H1 (cell line): ENCODE data around the gene DENND1A. TPM values are rescaled to one million over a fixed set of nuclear protein-coding genes. Genes with fewer than 3 reads are reported as not detected.

Source experiments
- CTCF ChIA-PET: fragments of 300-600 bp; sonication (Branson Sonifier 250); formaldehyde crosslinking; loops from one replicate; lab custom pipeline; 2021; ENCODE audit not compliant: partially characterized antibody; lab: Charles Lee
- POLR2A ChIA-PET: fragments of 300-600 bp; sonication (Branson Sonifier 250); formaldehyde crosslinking; loops from one replicate; lab custom pipeline; 2021; ENCODE audit warnings: inconsistent platforms; ENCODE audit not compliant: partially characterized antibody; lab: Charles Lee
- DNase-seq, 2 experiments: peaks; one replicate each; pipeline versions ENCODE4 v3.0.0 to v3.0.0-alpha.2; 2010 to 2022; ENCODE audit warnings: low spot score in 2 of 2, low read depth in 1 of 2, mixed read lengths in 1 of 2
- FAIRE-seq: peaks from 2 replicates; lab custom pipeline; 2011; peaks lifted over from hg19 to GRCh38; lab: Jason Lieb, UNC
- H2AFZ ChIP-seq: 2 replicates; pipeline ENCODE4 v1.8.1; 2012; ENCODE audit warnings: low read length, inconsistent platforms
- H2AK5ac ChIP-seq: 2 replicates; pipeline ENCODE4 v1.6.1; 2013; ENCODE audit warnings: low read depth, low read length
- H2BK120ac ChIP-seq: replicated peaks from 2 replicates; pipeline ENCODE3; 2013; ENCODE audit warnings: low read depth, low read length, inconsistent platforms
- H2BK12ac ChIP-seq: 2 replicates; pipeline ENCODE4 v1.6.1; 2013; ENCODE audit warnings: low read depth, low read length
- H2BK15ac ChIP-seq: 2 replicates; pipeline ENCODE4 v1.6.1; 2013; ENCODE audit warnings: low read length
- H2BK20ac ChIP-seq: 2 replicates; pipeline ENCODE4 v1.6.1; 2013; ENCODE audit warnings: low read length
- H2BK5ac ChIP-seq: 2 replicates; pipeline ENCODE4 v1.6.1; 2013; ENCODE audit warnings: low read depth, low read length
- H3K14ac ChIP-seq: 2 replicates; pipeline ENCODE4 v1.6.1; 2013; ENCODE audit warnings: inconsistent platforms; ENCODE audit not compliant: insufficient read length
- H3K18ac ChIP-seq: 2 replicates; pipeline ENCODE4 v1.6.1; 2013; ENCODE audit warnings: low read length; ENCODE audit errors: extremely low read depth
- H3K23ac ChIP-seq: 2 replicates; pipeline ENCODE4 v1.6.1; 2013; ENCODE audit warnings: inconsistent platforms; ENCODE audit not compliant: insufficient read length
- H3K23me2 ChIP-seq: 2 replicates; pipeline ENCODE4 v1.6.1; 2013; ENCODE audit warnings: low read depth, low read length
- H3K27ac ChIP-seq: 2 replicates; pipeline ENCODE4 v1.6.1; 2011; ENCODE audit warnings: low read depth, low read length, inconsistent platforms
- H3K27me3 ChIP-seq, 4 experiments: replicated peaks in 1 of 4; 1 replicate in 1 of 4; 2 replicates in 3 of 4; pipeline versions ENCODE4 v1.6.1 to v1.8.1; 2011 to 2013; ENCODE audit warnings: low read length in 3 of 4, mild to moderate bottlenecking in 3 of 4, inconsistent platforms in 2 of 4, mixed read lengths in 2 of 4, moderate library complexity in 1 of 4; ENCODE audit not compliant: control insufficient read depth in 3 of 4, insufficient read depth in 3 of 4; ENCODE audit errors: extremely low read depth in 1 of 4
- H3K36me3 ChIP-seq, 4 experiments: 2 replicates each; pipeline versions ENCODE4 v1.6.1 to v1.8.1; 2011 to 2013; ENCODE audit warnings: mild to moderate bottlenecking in 4 of 4, low read length in 3 of 4, moderate library complexity in 2 of 4, control low read depth in 1 of 4, inconsistent platforms in 1 of 4; ENCODE audit not compliant: insufficient read depth in 4 of 4, control insufficient read depth in 2 of 4
- H3K4ac ChIP-seq: replicated peaks from 2 replicates; pipeline ENCODE3; 2013; ENCODE audit warnings: low read length, low read depth, mixed read lengths, inconsistent platforms; ENCODE audit not compliant: insufficient read length
- H3K4me1 ChIP-seq, 4 experiments: replicated peaks in 1 of 4; 1 replicate in 1 of 4; 2 replicates in 3 of 4; pipeline versions ENCODE4 v1.6.1 to v1.8.1; 2011 to 2013; ENCODE audit warnings: low read length in 3 of 4, inconsistent platforms in 2 of 4, mixed read lengths in 1 of 4; ENCODE audit not compliant: insufficient read depth in 4 of 4, control insufficient read depth in 3 of 4
- H3K4me2 ChIP-seq, 2 experiments: 2 replicates each; pipeline versions ENCODE4 v1.6.1 to v1.8.1; 2011 to 2013; ENCODE audit warnings: low read depth in 2 of 2, low read length in 2 of 2, control low read depth in 1 of 2, inconsistent platforms in 1 of 2, mild to moderate bottlenecking in 1 of 2; ENCODE audit not compliant: insufficient read depth in 1 of 2
- H3K4me3 ChIP-seq, 4 experiments: fragments of 200-600, 300-600 bp in 1 of 4; sonication (generic), shearing (Covaris generic), sonication (Bioruptor Twin) in 1 of 4; 2 replicates each; pipeline versions ENCODE4 v1.5.1 to v1.8.1; 2011 to 2016; ENCODE audit warnings: low read length in 4 of 4, low read depth in 3 of 4, control low read depth in 2 of 4, inconsistent platforms in 2 of 4, mild to moderate bottlenecking in 2 of 4, mixed read lengths in 1 of 4, moderate library complexity in 1 of 4; ENCODE audit not compliant: insufficient read depth in 2 of 4; ENCODE audit errors: extremely low read depth in 1 of 4
- H3K56ac ChIP-seq: replicated peaks from 2 replicates; pipeline ENCODE3; 2013; ENCODE audit warnings: low read depth, mild to moderate bottlenecking, mixed read lengths, low read length, inconsistent platforms; ENCODE audit not compliant: insufficient read length
- H3K79me1 ChIP-seq: 2 replicates; pipeline ENCODE4 v1.6.1; 2013; ENCODE audit warnings: low read depth, low read length, control low read depth
- H3K79me2 ChIP-seq, 2 experiments: 2 replicates each; pipeline versions ENCODE4 v1.6.1 to v1.8.1; 2012 to 2013; ENCODE audit warnings: low read length in 2 of 2, mild to moderate bottlenecking in 2 of 2, inconsistent platforms in 1 of 2; ENCODE audit not compliant: insufficient read depth in 2 of 2, control insufficient read depth in 1 of 2
- H3K9ac ChIP-seq, 4 experiments: replicated peaks in 1 of 4; 1 replicate in 1 of 4; 2 replicates in 3 of 4; pipeline versions ENCODE4 v1.6.1 to v1.8.1; 2011 to 2013; ENCODE audit warnings: low read depth in 3 of 4, low read length in 3 of 4, control low read depth in 2 of 4, mild to moderate bottlenecking in 2 of 4, moderate library complexity in 2 of 4, inconsistent platforms in 1 of 4; ENCODE audit errors: extremely low read depth in 1 of 4
- H3K9me3 ChIP-seq, 2 experiments: 2 replicates each; pipeline versions ENCODE4 v1.6.1 to v1.8.1; 2012 to 2013; ENCODE audit warnings: mild to moderate bottlenecking in 2 of 2, moderate library complexity in 2 of 2, control low read depth in 1 of 2, inconsistent platforms in 1 of 2, low read depth in 1 of 2, low read length in 1 of 2, mixed read lengths in 1 of 2; ENCODE audit not compliant: insufficient read depth in 2 of 2
- H4K20me1 ChIP-seq, 2 experiments: replicated peaks in 1 of 2; 2 replicates each; pipeline versions ENCODE3 to v1.8.1; 2011 to 2013; ENCODE audit warnings: inconsistent platforms in 2 of 2, low read length in 2 of 2, mild to moderate bottlenecking in 1 of 2; ENCODE audit not compliant: insufficient read depth in 2 of 2, control insufficient read depth in 1 of 2
- H4K5ac ChIP-seq: 2 replicates; pipeline ENCODE4 v1.6.1; 2013; ENCODE audit warnings: low read length, low read depth, mixed read lengths, inconsistent platforms; ENCODE audit not compliant: insufficient read length
- H4K8ac ChIP-seq: 2 replicates; pipeline ENCODE4 v1.8.0; 2013; ENCODE audit warnings: mild to moderate bottlenecking, moderate library complexity, low read length, inconsistent platforms; ENCODE audit not compliant: insufficient read depth; ENCODE audit errors: extremely low read depth
- H4K91ac ChIP-seq: replicated peaks from 2 replicates; pipeline ENCODE3; 2013; ENCODE audit warnings: low read length, mixed read lengths, inconsistent platforms; ENCODE audit not compliant: insufficient read length
- CTBP2 ChIP-seq: IDR thresholded peaks from 2 replicates; pipeline ENCODE4 v1.7.0; 2011; ENCODE audit warnings: borderline replicate concordance, mild to moderate bottlenecking, moderate library complexity, mixed read lengths, low read length; ENCODE audit not compliant: insufficient read depth, insufficient read length
- CTCF ChIP-seq, 3 experiments: IDR thresholded peaks; 1 replicate in 2 of 3; 2 replicates in 1 of 3; pipeline versions ENCODE4 v1.5.1 to v1.6.1; 2011; ENCODE audit warnings: low read length in 3 of 3, mild to moderate bottlenecking in 3 of 3, inconsistent platforms in 2 of 3, low read depth in 1 of 3, moderate library complexity in 1 of 3; ENCODE audit not compliant: insufficient read depth in 1 of 3; ENCODE audit errors: control extremely low read depth in 1 of 3
- RAD21 ChIP-seq, 2 experiments: IDR thresholded peaks in 1 of 2; conservative IDR thresholded peaks in 1 of 2; 2 replicates each; pipeline ENCODE4 v1.6.1; 2011; ENCODE audit warnings: low read depth in 2 of 2, low read length in 2 of 2, improper control_type of control experiment in 1 of 2, inconsistent platforms in 1 of 2, mild to moderate bottlenecking in 1 of 2, moderate library complexity in 1 of 2
- WGBS, 2 experiments: shearing (Covaris generic) in 1 of 2; methylation state at CpG; one replicate each; pipeline versions ENCODE4 v1.1.6 to v1.1.7; 2013 to 2015; ENCODE audit warnings: low lambda C conversion rate in 2 of 2, mixed read lengths in 2 of 2, inconsistent platforms in 1 of 2, low coverage in 1 of 2, missing lambda C conversion rate in 1 of 2; ENCODE audit not compliant: insufficient replicate concordance in 2 of 2, insufficient coverage in 1 of 2, insufficient read length in 1 of 2; ENCODE audit errors: extremely low coverage in 1 of 2, missing lambda C conversion rate in 1 of 2; 5-methylcytosine and 5-hydroxymethylcytosine counted together
- polyA plus RNA-seq, 7 experiments: library from polyadenylated mRNA; depleted of rRNA in 3 of 7; stranded (reverse) in 5 of 7; unstranded in 2 of 7; fragments of >200 nt in 5 of 7; fragments of 200-250 nt in 2 of 7; gene quantifications; 1 replicate in 5 of 7; 2 replicates in 1 of 7; 4 replicates in 1 of 7; pipeline versions ENCODE4 v1.2.1 to v1.2.3, GENCODE V29; 2011 to 2013; ENCODE audit warnings: missing spikeins in 2 of 7, mixed read lengths in 2 of 7
- total RNA-seq: library from RNA; stranded (reverse); fragmentation: NEBNext Ultra II Directional; extraction: Animal tissue kit (Norgen Biotek cat#: 25700); gene quantifications from 2 replicates; pipeline ENCODE4 v1.2.1, GENCODE V29; 2021

Gene DENND1A
- total and polyA plus RNA-seq, 2 of the 8 experiments (the other 6 are each of a cell fraction or from before 2014, with no cell fraction given): 24.1 to 26.4 TPM

- Histone ChIP-seq H2AFZ (no peak overlapping the region), H3K79me2 (no peaks in the 10 kb centered on the region), H2BK5ac (no peak overlapping the region), H3K4me3 (no peak overlapping the region), H3K4me2 (no peak overlapping the region), H3K4me1 (no peaks in the 10 kb centered on the region), H3K36me3 (no peaks in the 10 kb centered on the region), H3K23ac (no peak overlapping the region), H3K27ac (no peak overlapping the region), H4K5ac (no peak overlapping the region), H3K18ac (no peak overlapping the region), H2BK12ac (no peak overlapping the region), H4K20me1 (no peaks in the 10 kb centered on the region), H2BK20ac (no peak overlapping the region), H3K79me1 (no peaks in the 10 kb centered on the region), H3K27me3 (peaks cover 0 to 1% (median 0%) of the 10 kb centered on the region in 4 experiments; a peak in 2 of 7 replicates), H2BK120ac (no peak overlapping the region), H4K8ac (no peak overlapping the region), H3K23me2 (no peaks in the 10 kb centered on the region), H3K56ac (no peak overlapping the region), H3K14ac (no peak overlapping the region), H2AK5ac (no peak overlapping the region), H3K9me3 (no peaks in the 10 kb centered on the region), H3K4ac (no peak overlapping the region), H2BK15ac (no peak overlapping the region), H4K91ac (no peak overlapping the region), H3K9ac (no peak overlapping the region)
- ChIA-PET POLR2A (no interaction called here), CTCF (interaction anchor here (0.8 to 1.8 kb wide), 20 partner anchors 12 to 559 kb away, joined by 3 to 9 read pairs (median 4); no protein-coding TSS in a partner anchor)
- DNase-seq: no peak
- no peak for TF ChIP-seq CTBP2
- peak in 2 of 3 experiments; percentile 34 to 74; a peak in 2 of 4 replicates for TF ChIP-seq CTCF (IDR thresholded peaks at IDR 0.05; ENCODE audit: control extremely low read depth in 1 of 3, insufficient read depth in 1 of 3, low read depth in 1 of 3, low read length in 3 of 3)
- peak; percentile 68 to 73 for TF ChIP-seq RAD21 (IDR thresholded peaks at IDR 0.05 in 1 of 2, conservative IDR thresholded peaks at IDR 0.05 in 1 of 2; ENCODE audit: low read depth in 2 of 2, low read length in 2 of 2)
- FAIRE-seq: no peak
- 85% methylated on average over 5 of the region's 5 CpGs; no CpG with 5 or more reads in 1 of the 2 experiments for WGBS, 2 experiments
Measured at GRCh38 chr9:123960366-123960765, 30.4 kb upstream of the DENND1A start.
